SU-DHL-6 (cell line): ENCODE measurements around the gene APBA2.

ENCODE experiments used
- H2AFZ ChIP-seq: fragments of 200-600 bp; sonication (generic); 2 replicates; pipeline ENCODE4 v1.6.1; 2014; ENCODE audit warnings: low read depth, mild to moderate bottlenecking, moderate library complexity, mixed read lengths, antibody characterized with exemption, low read length; ENCODE audit not compliant: severe bottlenecking
- H3F3A ChIP-seq: fragments of 200-600 bp; shearing (Covaris generic); 2 replicates; pipeline ENCODE4 v1.6.0; 2016; ENCODE audit warnings: antibody characterized with exemption, mild to moderate bottlenecking; ENCODE audit not compliant: insufficient read depth
- H3K27ac ChIP-seq: fragments of 200-600 bp; sonication (generic); 2 replicates; pipeline ENCODE4 v1.5.1; 2016; ENCODE audit warnings: low read depth, mild to moderate bottlenecking, low read length, moderate library complexity, mixed read lengths
- H3K27me3 ChIP-seq: fragments of 200-600 bp; sonication (generic), shearing (Covaris generic); 2 replicates; pipeline ENCODE4 v1.6.0; 2014; ENCODE audit warnings: mild to moderate bottlenecking, low read length
- H3K36me3 ChIP-seq: fragments of 200-600 bp; sonication (generic); 2 replicates; pipeline ENCODE4 v1.6.1; 2014; ENCODE audit warnings: mild to moderate bottlenecking, low read length, mixed read lengths
- H3K4me2 ChIP-seq: fragments of 300-600, 200-600 bp; shearing (Covaris generic), sonication (generic); 2 replicates; pipeline ENCODE4 v1.6.0; 2014; ENCODE audit warnings: low read length, low read depth, mild to moderate bottlenecking; ENCODE audit not compliant: poor library complexity, severe bottlenecking
- H3K4me3 ChIP-seq: fragments of 200-600 bp; sonication (generic); 2 replicates; pipeline ENCODE4 v1.5.1; 2014; ENCODE audit warnings: antibody characterized with exemption, low read length, mild to moderate bottlenecking, mixed read lengths; ENCODE audit not compliant: insufficient read depth, poor library complexity, severe bottlenecking
- H3K79me2 ChIP-seq: fragments of 200-600 bp; sonication (generic); 2 replicates; pipeline ENCODE4 v1.6.1; 2014; ENCODE audit warnings: mild to moderate bottlenecking, low read length, moderate library complexity; ENCODE audit not compliant: insufficient read depth
- H3K9ac ChIP-seq: fragments of 200-600 bp; sonication (generic); 2 replicates; pipeline ENCODE4 v1.7.0; 2014; ENCODE audit warnings: mild to moderate bottlenecking, low read length
- H3K9me2 ChIP-seq: fragments of 200-600 bp; sonication (generic); replicated peaks from 2 replicates; pipeline ENCODE4 v1.6.1; 2014; ENCODE audit warnings: low read length; ENCODE audit not compliant: insufficient read depth
- H3K9me3 ChIP-seq: fragments of 200-600 bp; sonication (generic); 2 replicates; pipeline ENCODE4 v1.6.1; 2014; ENCODE audit warnings: low read length, mixed read lengths; ENCODE audit not compliant: insufficient read depth
- H4K20me1 ChIP-seq: fragments of 200-600 bp; sonication (generic); 2 replicates; pipeline ENCODE4 v1.6.1; 2014; ENCODE audit warnings: low read depth, mild to moderate bottlenecking, antibody characterized with exemption, low read length, moderate library complexity, mixed read lengths
- EZH2phosphoT487 ChIP-seq: fragments of 200-600 bp; sonication (generic), shearing (Covaris generic); conservative IDR thresholded peaks from 2 replicates; pipeline ENCODE4 v1.6.1; 2018; ENCODE audit warnings: mild to moderate bottlenecking, antibody characterized with exemption, low read length, moderate library complexity, mixed read lengths
- TF ChIP-seq, protein P1 (sequence below): fragments of 200-600 bp; sonication (generic); IDR thresholded peaks from one replicate; pipeline ENCODE4 v1.5.1; 2017; ENCODE audit warnings: antibody characterized with exemption, mild to moderate bottlenecking, low read length, moderate library complexity; ENCODE audit not compliant: insufficient read depth, poor library complexity, severe bottlenecking

Gene APBA2

DNA sequence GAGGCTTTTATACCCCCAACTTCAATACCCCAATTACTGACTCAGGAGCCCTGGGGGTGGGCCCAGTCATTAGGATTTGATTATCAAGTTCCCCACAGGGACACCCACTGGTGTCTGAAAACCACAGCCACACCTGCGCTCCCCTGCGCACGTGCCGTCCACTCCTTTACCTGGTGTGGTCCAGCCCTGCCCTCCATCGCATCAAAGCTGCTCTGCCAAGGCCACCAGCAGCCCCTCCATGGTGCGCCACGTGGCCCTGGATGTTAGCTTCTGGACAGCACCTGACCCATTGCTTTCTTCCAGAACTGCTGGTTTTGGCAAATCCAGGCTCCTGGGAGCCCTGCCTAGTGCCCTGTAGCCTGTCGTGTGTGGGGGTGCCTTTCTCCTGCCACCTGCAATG is 247.5 kb downstream of the APBA2 start:
- no peaks in the 10 kb centered on the region for H3K79me2 ChIP-seq
- no peaks in the 10 kb centered on the region for H3K9me2 ChIP-seq
- no peaks in the 10 kb centered on the region for H4K20me1 ChIP-seq
- TF ChIP-seq, protein P1, sequence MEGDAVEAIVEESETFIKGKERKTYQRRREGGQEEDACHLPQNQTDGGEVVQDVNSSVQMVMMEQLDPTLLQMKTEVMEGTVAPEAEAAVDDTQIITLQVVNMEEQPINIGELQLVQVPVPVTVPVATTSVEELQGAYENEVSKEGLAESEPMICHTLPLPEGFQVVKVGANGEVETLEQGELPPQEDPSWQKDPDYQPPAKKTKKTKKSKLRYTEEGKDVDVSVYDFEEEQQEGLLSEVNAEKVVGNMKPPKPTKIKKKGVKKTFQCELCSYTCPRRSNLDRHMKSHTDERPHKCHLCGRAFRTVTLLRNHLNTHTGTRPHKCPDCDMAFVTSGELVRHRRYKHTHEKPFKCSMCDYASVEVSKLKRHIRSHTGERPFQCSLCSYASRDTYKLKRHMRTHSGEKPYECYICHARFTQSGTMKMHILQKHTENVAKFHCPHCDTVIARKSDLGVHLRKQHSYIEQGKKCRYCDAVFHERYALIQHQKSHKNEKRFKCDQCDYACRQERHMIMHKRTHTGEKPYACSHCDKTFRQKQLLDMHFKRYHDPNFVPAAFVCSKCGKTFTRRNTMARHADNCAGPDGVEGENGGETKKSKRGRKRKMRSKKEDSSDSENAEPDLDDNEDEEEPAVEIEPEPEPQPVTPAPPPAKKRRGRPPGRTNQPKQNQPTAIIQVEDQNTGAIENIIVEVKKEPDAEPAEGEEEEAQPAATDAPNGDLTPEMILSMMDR: no peak
- TF ChIP-seq EZH2phosphoT487: no peak
- H3K4me3 ChIP-seq: no peak overlapping the region
- H3K27ac ChIP-seq: no peak overlapping the region
- no peaks in the 10 kb centered on the region for H3K9me3 ChIP-seq
- H2AFZ ChIP-seq: no peak overlapping the region
- no peaks in the 10 kb centered on the region for H3K36me3 ChIP-seq
- no peaks in the 10 kb centered on the region for H3F3A ChIP-seq
- no peaks in the 10 kb centered on the region for H3K27me3 ChIP-seq
- no peak overlapping the region for H3K9ac ChIP-seq
- no peak overlapping the region for H3K4me2 ChIP-seq

DNA sequence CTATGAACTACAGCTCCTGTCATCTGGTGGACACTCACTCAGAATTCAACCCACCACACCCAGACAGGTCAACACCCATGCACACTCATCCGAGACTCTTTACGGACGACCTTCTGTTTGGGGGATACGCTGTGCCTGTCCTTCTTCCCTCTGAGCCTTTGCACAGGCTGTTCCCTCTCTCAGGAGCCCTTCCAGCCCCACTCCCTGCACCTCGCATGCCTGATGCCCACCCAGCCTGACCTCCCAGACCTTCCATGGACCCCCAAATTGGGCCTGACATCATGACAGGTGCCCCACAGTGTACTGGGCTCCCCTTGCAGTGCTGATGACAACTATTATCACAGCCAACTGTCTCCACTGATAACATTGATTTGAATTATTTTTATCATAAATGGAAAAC is 248.0 kb downstream of the APBA2 start:
- Histone ChIP-seq H3K27me3 (no peaks in the 10 kb centered on the region), H3K4me3 (no peak overlapping the region), H4K20me1 (no peaks in the 10 kb centered on the region), H3K27ac (no peak overlapping the region), H3K79me2 (no peaks in the 10 kb centered on the region), H3K4me2 (no peak overlapping the region), H3K9me2 (no peaks in the 10 kb centered on the region), H3K36me3 (no peaks in the 10 kb centered on the region), H3K9ac (no peak overlapping the region), H3F3A (no peaks in the 10 kb centered on the region), H3K9me3 (no peaks in the 10 kb centered on the region), H2AFZ (no peak overlapping the region)
- TF ChIP-seq EZH2phosphoT487: no peak
- TF ChIP-seq, protein P1: no peak

DNA sequence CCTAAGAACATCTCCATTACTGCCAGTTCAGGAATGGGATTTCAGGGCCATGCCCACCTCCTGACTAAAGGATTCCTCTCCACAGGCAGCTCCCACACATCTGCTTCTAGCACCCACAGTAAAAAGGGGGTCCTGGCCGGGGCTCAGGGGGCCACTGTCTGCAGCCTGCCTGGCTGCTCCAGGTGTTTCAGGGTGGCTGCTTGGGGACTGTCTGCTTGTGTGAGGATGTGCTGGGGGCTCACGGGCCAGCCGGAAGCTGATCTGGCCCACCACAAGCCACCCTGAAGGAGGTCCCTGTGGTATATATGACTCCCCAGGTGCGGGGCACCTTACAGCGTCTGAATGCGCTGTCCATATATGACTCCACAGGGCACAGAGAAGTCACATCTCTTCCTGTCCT is 248.5 kb downstream of the APBA2 start:
- H2AFZ ChIP-seq: no peak overlapping the region
- no peaks in the 10 kb centered on the region for H3K27me3 ChIP-seq
- H4K20me1 ChIP-seq: no peaks in the 10 kb centered on the region
- H3K79me2 ChIP-seq: no peaks in the 10 kb centered on the region
- H3F3A ChIP-seq: no peaks in the 10 kb centered on the region
- H3K9me2 ChIP-seq: no peaks in the 10 kb centered on the region
- no peaks in the 10 kb centered on the region for H3K9me3 ChIP-seq
- H3K36me3 ChIP-seq: no peaks in the 10 kb centered on the region
- no peak overlapping the region for H3K9ac ChIP-seq
- H3K4me3 ChIP-seq: no peak overlapping the region
- no peak overlapping the region for H3K4me2 ChIP-seq
- H3K27ac ChIP-seq: no peak overlapping the region
- TF ChIP-seq, protein P1: no peak
- no peak for TF ChIP-seq EZH2phosphoT487
